Measurements from ENCODE around the gene PCSK9. TPM values are rescaled to one million over a fixed set of nuclear protein-coding genes. Genes with fewer than 3 reads are reported as not detected.

Gene PCSK9
- polyA plus RNA-seq, 3 donors: 0.34 to 3.7 TPM; not detected in 1

DNA sequence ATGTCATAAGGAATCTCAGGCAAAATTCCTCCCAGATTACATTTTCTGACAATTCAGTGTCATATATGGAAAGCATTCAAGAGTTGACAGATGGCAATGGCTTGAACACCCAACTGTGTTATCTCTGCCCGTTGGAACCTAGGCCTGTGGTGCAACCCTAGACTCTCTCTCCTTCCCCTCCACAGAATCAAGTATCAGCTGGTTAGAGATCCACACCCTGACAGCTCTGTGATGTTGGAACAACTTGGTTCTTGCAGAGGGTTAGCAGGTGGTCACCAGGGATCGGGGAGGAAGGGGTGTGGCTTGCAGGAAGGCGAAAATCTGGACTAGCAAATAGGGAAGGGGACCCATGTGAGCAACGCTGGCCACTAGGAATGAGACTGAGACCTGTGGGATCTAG, 26.3 kb downstream of the PCSK9 start:
- H3K27ac ChIP-seq (ENCODE audit: low read depth, low read length): no peak overlapping the region

DNA sequence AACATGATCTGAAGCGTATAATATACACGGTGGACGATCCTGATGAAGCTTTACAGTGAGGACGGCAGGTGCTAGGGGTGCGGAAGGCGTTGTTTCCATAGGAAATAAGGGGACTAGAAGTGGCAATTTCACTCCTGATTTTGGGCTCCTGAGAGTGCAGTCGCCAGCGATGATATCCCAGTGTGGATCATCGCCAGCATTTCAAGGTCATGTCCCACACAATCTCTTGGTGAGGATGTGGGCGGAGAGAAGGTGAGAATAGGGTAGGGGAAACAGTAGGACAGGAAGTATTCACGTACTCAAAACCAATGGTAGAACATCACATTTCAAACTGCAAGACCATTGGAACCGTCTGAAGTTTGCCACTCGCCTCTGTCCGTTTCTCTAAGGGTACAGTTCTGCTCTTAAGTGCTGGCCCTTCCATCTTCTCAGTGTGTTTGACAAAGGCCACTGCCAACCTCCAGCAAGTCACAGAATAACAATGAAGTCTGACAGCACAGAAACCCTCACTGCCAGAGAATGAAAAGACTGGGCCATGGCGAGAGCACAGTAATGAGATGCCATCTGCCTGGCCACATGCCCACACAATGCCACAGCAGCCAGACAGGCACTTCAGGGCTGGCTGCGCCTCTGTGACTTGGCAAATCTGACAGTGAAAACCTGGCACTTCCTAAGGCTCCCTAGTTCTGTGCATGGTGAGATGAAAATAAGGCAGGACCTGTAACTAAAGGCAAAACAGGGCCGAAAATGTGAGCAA, 27.9 kb downstream of the PCSK9 start:
- H3K27ac ChIP-seq (ENCODE audit: low read depth, low read length): no peak overlapping the region
- 84 to 90% (median 89%) methylated on average over 17 of the region's 17 CpGs for WGBS, 3 donors

More for the DNA sequence above, 26.3 kb downstream of the PCSK9 start:
- WGBS, 3 donors: 81 to 88% (median 83%) methylated on average over 4 of the region's 4 CpGs

DNA sequence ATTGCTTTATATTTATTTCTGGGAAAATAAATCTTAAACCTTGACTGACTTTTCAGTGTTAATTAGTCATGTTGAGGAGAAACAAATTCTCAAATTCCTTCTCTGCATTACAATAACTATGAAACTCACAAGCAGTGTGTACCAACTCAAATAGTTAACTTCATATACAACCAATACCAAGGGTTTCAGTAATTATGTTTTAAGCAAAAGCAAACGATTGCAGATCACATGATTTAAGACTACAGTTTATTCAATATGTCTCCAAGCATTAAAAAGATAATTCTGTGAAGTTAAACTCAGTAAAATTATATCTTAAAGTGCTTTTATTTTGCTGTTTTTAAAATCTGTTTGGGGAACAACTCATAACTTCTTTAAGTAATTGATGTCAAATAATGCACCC, 28.6 kb downstream of the PCSK9 start:
- WGBS, 3 donors: 52 to 81% (median 66%) methylated on average over 1 of the region's 1 CpG
- no peak overlapping the region for H3K27ac ChIP-seq (ENCODE audit: low read depth, low read length)

DNA sequence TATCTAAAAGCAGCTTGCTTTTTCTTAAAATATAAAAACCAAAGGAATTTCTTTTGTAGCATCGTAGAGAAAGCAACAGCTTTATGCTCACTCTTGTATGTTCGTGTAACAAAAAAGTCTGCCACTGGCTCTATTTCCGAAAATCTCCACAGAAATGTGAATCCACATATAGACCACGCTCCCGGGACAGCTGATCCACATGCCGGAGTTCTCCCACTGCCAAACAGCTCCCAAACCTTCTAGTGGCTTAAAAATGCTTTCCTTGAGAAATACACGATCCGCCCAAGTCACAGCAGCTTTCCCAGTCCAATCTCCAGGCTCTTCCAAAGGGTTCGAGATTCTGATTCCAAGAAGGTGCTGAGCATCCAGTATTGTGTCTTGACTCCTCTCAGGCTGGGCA, 29.3 kb downstream of the PCSK9 start:
- WGBS, 3 donors: 94 to 97% (median 96%) methylated on average over 9 of the region's 9 CpGs
- no peak overlapping the region for H3K27ac ChIP-seq (ENCODE audit: low read depth, low read length)

DNA sequence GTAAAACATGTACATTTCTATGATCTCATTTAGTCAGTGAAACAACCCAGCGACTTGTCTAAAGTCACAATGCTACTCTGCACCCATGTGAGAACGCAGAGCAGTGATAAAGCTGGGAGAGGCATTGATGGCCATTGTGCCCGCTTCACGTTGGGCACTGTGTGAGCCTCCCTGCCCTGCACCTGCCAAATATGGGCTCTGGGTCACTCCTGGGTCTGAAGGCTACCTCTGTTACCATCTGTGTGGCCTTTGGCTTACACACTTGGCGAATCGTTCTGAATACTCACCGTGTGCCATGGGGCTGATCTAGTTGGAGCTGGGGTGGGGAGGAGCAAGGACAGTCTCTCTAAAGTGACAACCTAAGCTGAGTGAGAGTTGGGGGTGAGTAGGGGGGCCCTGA, 29.9 kb downstream of the PCSK9 start:
- H3K27ac ChIP-seq (ENCODE audit: low read depth, low read length): no peak overlapping the region
- WGBS, 3 donors: 90 to 92% (median 92%) methylated on average over 7 of the region's 7 CpGs

DNA sequence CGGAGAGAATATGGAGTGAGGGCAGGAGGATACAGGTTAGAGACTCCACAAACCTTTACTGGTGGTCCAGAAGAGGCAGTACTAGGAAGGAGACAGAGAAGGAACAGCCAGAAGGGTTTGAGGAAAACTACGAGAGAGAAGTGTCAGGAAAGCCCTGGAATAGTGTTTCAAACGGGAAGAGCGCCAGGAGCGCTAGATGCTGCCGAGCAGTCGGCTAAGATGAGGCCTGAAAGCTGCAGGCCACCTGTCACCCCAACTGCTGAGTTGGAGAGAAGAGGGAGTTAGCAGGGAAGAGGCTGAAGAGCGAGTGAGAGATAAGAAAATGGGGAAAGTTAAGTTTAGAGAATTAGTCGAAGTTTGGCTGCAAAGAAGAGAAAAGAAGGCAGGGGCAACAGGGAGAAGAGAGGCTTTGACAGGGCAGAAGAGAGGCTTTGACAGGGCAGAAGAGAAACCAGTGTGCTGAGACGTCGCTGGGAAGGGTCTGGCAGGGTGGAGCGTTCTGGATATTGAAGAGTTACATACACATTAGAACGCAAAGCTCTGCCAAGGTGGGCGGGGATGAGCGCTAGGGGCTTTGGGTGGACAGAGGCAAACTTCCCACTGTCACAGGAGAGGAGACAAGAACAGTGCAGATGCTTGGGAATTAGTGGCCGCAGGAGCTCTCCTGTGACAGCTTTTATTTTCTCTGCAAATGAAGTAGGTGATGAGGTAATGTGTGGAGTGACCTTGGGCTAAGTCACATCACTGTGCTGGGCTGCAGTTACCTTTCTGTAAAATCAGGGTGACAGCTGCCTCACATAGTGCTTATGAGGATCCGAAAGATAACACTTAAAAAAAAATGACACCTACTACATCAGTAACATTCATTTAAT, 31.2 kb downstream of the PCSK9 start:
- no peak overlapping the region for H3K27ac ChIP-seq (ENCODE audit: low read depth, low read length)
- 81 to 84% (median 83%) methylated on average over 17 of the region's 17 CpGs for WGBS, 3 donors

DNA sequence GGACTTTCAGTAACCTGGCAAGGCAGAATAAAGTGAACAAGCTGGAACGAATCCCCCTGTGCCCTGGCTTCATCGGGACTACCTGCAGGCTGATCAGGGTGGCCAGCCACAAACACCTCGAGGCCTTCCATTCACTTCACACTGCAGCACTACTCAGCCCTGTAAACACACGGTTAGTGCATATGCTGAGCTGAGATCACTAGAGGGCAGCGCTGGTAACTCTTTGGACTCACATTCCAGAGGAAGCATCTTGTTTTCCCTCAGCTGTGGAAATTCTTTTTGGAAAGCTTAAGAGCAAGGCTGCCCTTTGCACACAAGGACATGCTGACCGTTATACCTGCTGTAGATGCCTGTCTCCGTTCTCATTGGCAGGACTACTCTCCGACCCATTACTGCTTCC, 32.1 kb downstream of the PCSK9 start:
- H3K27ac ChIP-seq (ENCODE audit: low read depth, low read length): no peak overlapping the region
- 51 to 64% (median 64%) methylated on average over 8 of the region's 8 CpGs for WGBS, 3 donors

DNA sequence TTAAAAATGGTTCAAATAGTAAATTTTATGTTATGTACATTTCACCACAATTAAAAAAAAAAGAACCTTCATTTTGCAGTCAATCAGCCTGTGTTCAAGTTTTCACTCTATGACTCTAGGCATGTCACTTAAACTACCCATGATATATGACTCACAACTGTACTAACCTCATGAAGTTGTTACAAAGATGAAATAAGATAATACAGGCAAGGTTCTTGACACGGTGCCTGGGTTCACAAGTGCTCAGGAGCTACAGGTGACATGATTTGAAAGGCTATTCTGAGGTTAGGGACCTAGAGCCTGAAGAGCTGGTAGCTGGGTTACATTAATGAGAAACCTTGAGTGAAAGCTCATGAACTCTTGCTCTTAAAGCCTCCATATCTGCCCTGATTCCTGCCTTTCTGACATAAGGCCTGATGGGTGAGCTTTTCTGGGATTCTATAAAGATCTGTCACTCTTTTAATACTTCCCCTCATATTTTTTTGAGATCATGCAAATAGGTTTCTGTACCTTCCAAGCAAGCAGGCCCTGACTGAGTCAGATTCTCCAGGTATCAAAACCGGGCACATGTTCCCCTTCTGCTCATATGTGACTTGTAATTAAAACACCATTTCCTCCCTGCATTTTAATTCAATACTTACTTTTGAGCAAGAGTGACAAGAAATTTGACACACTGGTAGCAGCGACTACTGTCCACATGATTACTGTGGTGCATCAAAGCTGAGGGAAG, 34.0 kb downstream of the PCSK9 start:
- no peak overlapping the region for H3K27ac ChIP-seq (ENCODE audit: low read depth, low read length)
- WGBS, 3 donors: 89 to 94% (median 91%) methylated on average over 3 of the region's 3 CpGs

DNA sequence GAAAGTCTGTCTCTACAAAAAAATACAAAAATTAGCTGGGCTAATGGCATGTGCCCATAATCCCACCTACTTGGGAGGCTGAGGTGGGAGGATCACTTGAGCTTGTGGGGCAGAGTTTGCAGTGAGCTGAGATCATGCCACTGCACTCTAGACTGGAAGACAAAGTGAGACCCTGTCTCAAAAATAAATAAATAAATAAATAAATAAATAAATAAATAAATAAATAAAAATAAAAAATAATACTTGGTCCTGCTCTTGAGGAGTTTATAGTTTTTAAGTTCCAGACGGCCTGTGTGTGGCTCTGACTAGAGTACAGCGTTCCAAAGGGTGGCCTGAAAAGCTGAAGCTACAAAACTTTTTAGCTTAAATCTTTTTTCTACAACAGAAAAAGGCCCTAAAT, 35.1 kb downstream of the PCSK9 start:
- 71 to 97% (median 92%) methylated on average over 2 of the region's 2 CpGs for WGBS, 3 donors
- H3K27ac ChIP-seq (ENCODE audit: low read depth, low read length): no peak overlapping the region

DNA sequence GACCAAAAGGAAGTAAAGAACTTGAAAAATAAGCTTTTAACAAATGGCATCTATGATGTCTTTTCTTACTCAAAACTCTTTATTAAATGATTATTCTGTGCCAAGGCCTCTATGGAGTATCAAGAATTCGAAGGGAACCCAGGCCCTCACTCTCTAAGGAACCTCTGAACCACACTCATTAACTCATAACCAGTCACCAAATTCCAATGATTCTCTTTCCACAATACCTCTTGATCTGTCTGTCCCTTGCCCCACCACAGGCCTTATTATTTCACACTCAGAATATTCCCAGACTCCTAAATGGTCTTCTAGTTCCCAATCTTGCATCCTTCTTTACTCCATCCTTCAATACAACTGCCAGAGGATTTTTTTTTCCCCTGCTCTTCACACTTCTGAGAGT, 37.0 kb downstream of the PCSK9 start:
- WGBS, 3 donors: 83 to 91% (median 85%) methylated on average over 1 of the region's 1 CpG

DNA sequence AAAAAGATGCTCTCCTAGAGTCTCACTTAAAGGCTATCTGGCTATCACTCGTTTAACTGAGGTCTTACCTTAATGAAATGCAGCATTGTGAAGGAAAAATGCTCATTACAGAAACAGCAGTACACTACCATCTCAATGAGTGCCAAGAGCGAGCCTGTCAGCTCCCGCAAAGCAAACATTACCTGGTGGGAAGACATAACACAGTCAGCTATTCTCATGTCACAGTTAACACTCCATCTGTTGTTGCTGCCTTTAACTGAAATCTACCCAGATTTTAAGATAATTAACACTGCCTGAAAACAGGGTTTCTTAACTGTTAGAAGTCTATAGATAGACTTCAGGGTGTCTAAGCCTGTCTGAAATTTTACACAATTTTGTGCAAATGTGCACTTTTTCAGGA, 39.1 kb downstream of the PCSK9 start:
- WGBS, 3 donors: 72 to 96% (median 91%) methylated on average over 3 of the region's 3 CpGs

More for the DNA sequence above, 37.0 kb downstream of the PCSK9 start:
- no peak overlapping the region for H3K27ac ChIP-seq (ENCODE audit: low read depth, low read length)

DNA sequence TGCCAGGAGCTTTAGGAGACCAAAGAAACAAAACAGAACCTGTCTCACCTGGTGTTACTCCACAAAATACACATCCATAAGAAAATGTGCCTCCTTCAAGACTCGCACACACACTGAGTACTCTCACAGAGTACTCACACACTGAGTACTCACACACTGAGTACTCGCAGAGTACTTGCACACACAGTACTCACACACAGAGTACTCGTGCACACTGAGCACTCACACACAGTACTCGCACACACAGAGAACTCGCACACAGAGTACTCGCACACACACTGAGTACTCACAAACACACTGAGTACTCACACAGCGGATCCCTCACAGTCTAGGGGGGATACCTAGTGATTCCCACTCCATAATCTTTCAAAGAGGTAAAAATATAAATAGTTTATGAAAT, 40.3 kb downstream of the PCSK9 start:
- H3K27ac ChIP-seq (ENCODE audit: low read depth, low read length): no peak overlapping the region
- 96 to 98% (median 98%) methylated on average over 7 of the region's 7 CpGs for WGBS, 3 donors

More for the DNA sequence above, 39.1 kb downstream of the PCSK9 start:
- H3K27ac ChIP-seq (ENCODE audit: low read depth, low read length): no peak overlapping the region

DNA sequence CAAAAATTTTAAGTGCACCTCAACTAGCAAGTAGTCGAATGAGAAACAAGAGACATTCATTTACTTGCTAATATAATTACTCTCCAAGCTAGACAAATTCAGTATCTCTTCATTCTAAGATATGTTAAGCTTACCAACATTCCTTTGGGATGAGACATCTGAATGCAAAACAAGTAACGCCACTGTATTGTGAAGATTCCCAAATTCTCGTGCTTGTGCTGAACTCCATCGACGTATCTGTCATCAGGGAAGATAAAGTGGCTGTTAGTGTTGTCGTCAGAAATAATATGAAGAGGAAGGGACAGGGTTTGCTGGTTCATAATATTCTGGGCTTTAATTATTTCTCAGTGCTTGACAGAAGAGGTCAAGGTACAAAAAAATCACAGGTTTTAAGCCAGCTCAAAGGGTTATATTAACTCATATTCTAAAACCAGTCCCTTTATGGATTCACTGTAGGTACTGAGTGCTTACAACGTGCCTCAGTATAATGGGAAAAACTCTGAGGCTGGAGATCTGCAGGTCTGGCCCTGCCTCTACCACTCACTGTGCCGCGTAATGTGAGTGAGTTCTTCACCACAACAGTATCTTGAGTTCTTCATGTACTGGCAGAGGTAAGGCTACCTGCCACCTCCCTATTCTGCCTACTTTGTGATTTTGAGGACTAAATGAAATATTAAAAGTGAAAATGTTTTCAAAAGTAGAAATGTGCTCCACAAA, 42.0 kb downstream of the PCSK9 start:
- no peak overlapping the region for H3K27ac ChIP-seq (ENCODE audit: low read depth, low read length)
- WGBS, 3 donors: 64 to 87% (median 83%) methylated on average over 9 of the region's 9 CpGs

DNA sequence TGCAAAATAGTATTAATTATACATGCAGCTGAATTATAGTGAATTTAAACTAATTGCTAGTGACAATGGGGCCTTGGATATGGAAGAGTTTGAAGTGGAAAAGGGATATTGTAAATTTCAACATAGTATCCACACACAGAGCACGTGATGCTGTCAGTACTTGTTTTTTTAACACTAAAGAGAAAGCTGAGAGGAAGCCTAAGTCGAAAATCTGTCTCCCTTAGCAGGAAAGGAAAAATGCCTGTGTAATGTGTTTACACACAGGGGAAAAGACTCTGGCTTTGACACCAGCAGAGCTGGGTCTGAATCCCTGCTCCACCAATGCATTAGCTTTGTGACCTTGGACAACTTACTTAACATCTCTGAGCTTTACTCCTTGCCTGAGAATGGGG, 42.6 kb downstream of the PCSK9 start:
- H3K27ac ChIP-seq (ENCODE audit: low read depth, low read length): no peak overlapping the region
- 44 to 64% (median 49%) methylated on average over 2 of the region's 2 CpGs for WGBS, 3 donors

DNA sequence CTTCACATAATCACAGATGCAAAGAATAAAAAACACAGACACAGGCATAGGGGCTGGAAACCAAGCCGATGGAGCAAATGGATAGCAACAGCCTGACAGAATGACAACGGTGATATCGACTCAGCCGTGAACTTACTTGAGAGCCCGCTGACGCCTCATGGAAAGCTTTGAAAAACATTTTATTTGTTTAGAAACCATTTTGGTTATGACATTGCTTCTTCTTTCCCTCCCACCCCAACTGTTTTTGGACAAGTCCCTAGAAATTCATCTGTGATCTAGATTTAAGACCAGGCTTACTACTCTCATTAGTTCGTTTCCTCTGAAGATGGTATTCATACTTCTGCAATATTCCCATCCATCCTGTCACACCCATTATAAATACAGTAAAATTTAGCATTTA, 44.9 kb downstream of the PCSK9 start:
- 93 to 98% (median 96%) methylated on average over 7 of the region's 7 CpGs for WGBS, 3 donors
- no peak overlapping the region for H3K27ac ChIP-seq (ENCODE audit: low read depth, low read length)

DNA sequence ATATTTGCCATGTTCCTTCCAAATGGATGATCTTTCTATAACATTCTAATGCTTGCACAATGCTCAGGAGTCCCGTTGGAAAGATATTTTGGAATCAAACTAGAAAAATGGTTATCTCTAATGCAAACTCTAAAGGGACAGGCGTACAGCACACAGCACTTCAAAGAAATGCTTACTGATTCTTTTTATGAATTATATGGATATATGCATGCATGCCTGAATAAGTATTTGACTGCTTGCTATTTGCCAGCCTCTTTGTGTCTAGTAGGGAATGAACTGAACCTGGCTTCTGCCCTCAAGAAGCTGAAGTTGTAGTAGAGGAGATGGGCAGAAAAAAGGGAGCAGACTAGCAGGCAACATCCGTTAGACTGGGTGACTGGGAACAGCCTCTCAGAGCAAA, 48.1 kb downstream of the PCSK9 start:
- no peak overlapping the region for H3K27ac ChIP-seq (ENCODE audit: low read depth, low read length)
- WGBS, 3 donors: 86 to 90% (median 88%) methylated on average over 3 of the region's 3 CpGs

DNA sequence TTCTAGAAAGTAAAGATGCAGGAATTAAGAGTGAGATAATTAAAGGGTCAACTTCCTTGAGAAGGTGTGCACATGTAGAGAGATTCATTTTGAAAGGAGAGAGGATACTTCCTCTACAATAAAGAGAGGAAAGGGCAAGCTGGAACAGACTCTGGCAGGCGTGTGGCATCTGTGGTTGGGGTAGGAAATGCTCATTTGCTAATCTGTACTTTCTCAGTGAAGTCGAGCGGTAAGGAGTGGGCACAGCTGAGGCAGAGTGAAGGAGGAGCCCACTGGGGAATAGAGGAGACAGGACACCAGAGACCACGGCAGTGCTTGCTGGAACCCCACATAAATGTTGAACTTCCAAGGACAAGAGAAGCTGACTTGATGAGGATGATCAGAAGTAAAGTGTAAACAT, 49.1 kb downstream of the PCSK9 start:
- 51 to 82% (median 59%) methylated on average over 4 of the region's 4 CpGs for WGBS, 3 donors
- H3K27ac ChIP-seq (ENCODE audit: low read depth, low read length): no peak overlapping the region

DNA sequence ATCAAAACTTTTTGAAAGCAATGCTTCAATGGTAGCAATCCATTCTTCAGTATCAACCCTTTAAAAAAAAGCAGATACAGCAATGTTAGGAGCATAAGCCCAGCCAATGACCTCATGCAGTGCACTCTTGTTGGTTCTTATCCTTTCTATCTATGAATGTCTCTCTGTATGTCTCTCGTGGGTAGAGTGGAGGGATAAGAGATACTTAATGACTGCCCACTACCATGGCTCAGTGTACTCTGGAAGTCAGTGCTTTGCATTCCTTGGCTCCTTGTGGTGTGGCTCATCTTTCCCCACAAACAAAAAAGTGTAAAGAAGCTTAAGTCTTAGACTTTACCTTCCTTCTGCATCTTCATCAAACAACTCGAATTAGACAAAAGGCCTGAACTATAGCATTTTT, 50.3 kb downstream of the PCSK9 start:
- H3K27ac ChIP-seq (ENCODE audit: low read depth, low read length): no peak overlapping the region
- WGBS, 3 donors: 87 to 91% (median 90%) methylated on average over 2 of the region's 2 CpGs
